MV-4-11 (cell line): ENCODE results near the gene CCM2.
"Not testable (repeated sequence)": the region's sequence is repeated elsewhere in the genome, so short reads cannot be mapped to it uniquely, and the experiment has no call there.

Experiments
- DNase-seq: peaks from one replicate; lab custom pipeline; 2025; lab: John Stamatoyannopoulos, UW

CCM2 gene

GRCh38 chr7:44999245-45000092 is 532 bp upstream of the CCM2 start:
- DNase-seq = peak; percentile 98

GRCh38 chr7:45001138-45001694 is 1.2 kb downstream of the CCM2 start:
- DNase-seq = no peak

- DNase-seq = no peak
Observed at GRCh38 chr7:45001826-45002225, 1.8 kb downstream of the CCM2 start.

- DNase-seq = no peak
Observed at GRCh38 chr7:45003789-45004188, 3.8 kb downstream of the CCM2 start.

GRCh38 chr7:45007106-45007505 is 7.1 kb downstream of the CCM2 start:
- no peak for DNase-seq

GRCh38 chr7:45007571-45008328 is 7.7 kb downstream of the CCM2 start:
- DNase-seq = no peak

- no peak for DNase-seq
Observed at GRCh38 chr7:45013465-45013967, 13.5 kb downstream of the CCM2 start.

- no peak for DNase-seq
Observed at GRCh38 chr7:45015313-45015712, 15.3 kb downstream of the CCM2 start.

GRCh38 chr7:45017253-45017652 is 17.3 kb downstream of the CCM2 start:
- no peak for DNase-seq

- DNase-seq = no peak
Observed at GRCh38 chr7:45020915-45021314, 20.9 kb downstream of the CCM2 start.

- peak; percentile 73 for DNase-seq
Observed at GRCh38 chr7:45021604-45022296, 21.7 kb downstream of the CCM2 start.

GRCh38 chr7:45024126-45024744 is 24.2 kb downstream of the CCM2 start:
- DNase-seq = no peak

- not testable (repeated sequence) for DNase-seq
Observed at GRCh38 chr7:45025473-45025872, 25.5 kb downstream of the CCM2 start.

GRCh38 chr7:45026013-45026412 is 26.0 kb downstream of the CCM2 start:
- DNase-seq = no peak

- DNase-seq = peak; percentile 91
Observed at GRCh38 chr7:45026984-45027773, 27.2 kb downstream of the CCM2 start.

GRCh38 chr7:45027774-45028114 is 27.7 kb downstream of the CCM2 start:
- no peak for DNase-seq

GRCh38 chr7:45028138-45028919 is 28.3 kb downstream of the CCM2 start:
- DNase-seq = peak; percentile 9

GRCh38 chr7:45028920-45029344 is 28.9 kb downstream of the CCM2 start:
- no peak for DNase-seq

GRCh38 chr7:45031829-45032228 is 31.8 kb downstream of the CCM2 start:
- no peak for DNase-seq

- DNase-seq = no peak
Observed at GRCh38 chr7:45032421-45032820, 32.4 kb downstream of the CCM2 start.
